NCI-H1436 (cell line): ENCODE measurements around the gene CGB5.
"Not testable (repeated sequence)": the region's sequence is repeated elsewhere in the genome, so short reads cannot be mapped to it uniquely, and the experiment has no call there.

Experiments
- DNase-seq: peaks from one replicate; lab custom pipeline; 2025; lab: John Stamatoyannopoulos, UW

The CGB5 gene

GRCh38 chr19:49020931-49021895 is 22.4 kb upstream of the CGB5 start:
- DNase-seq, result no peak

GRCh38 chr19:49022116-49022515 is 21.5 kb upstream of the CGB5 start:
- DNase-seq, result no peak

- not testable (repeated sequence) for DNase-seq
Observed at GRCh38 chr19:49024233-49024632, 19.4 kb upstream of the CGB5 start, which contains the start of gene CGB3. Gene CGB3, minus strand, starts transcription at chr19:49024333. Its CDS starts 362 bp downstream, at chr19:49023971.

DNA sequence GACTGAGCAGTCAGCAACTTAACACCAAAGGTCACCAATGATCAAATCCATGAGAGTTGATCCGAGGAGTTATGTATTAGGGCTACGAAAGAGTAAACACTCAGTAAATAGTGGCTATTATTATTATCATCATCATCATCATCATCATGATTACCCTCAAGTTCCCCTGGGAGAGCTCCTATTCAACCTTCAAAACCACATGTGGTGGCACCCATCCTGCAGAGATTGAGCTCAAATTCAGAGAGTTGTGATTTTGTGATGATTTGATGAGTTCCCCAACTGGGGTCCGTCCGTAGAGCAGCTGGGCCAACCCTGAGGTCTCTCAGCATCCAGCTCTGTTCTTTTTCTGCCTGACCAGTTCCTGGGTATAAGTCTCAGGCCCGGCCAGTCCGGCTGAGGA is 18.6 kb upstream of the CGB5 start:
- not testable (repeated sequence) for DNase-seq

DNA sequence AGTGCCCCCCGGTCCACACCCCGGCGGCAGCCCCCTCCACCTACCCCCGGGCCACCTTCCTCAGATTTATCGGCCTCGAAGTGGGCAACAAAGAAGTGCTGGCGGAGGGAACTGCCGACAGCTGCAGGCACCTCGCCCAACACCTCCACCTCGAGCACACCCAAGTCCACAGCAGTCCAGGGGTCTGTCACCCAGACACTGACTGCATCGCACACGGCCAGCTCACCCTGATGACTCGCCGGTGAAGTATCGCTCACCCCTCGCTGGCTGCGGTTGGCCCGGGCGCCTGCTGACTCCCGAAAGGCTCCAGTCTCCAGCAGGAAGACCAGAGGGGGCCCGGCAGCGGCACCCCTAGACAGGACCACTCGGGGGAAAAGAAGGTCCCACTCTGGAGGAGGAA is 18.0 kb upstream of the CGB5 start:
- DNase-seq, result not testable (repeated sequence)

- not testable (repeated sequence) for DNase-seq
Observed at GRCh38 chr19:49028686-49029085, 15.0 kb upstream of the CGB5 start.

DNA sequence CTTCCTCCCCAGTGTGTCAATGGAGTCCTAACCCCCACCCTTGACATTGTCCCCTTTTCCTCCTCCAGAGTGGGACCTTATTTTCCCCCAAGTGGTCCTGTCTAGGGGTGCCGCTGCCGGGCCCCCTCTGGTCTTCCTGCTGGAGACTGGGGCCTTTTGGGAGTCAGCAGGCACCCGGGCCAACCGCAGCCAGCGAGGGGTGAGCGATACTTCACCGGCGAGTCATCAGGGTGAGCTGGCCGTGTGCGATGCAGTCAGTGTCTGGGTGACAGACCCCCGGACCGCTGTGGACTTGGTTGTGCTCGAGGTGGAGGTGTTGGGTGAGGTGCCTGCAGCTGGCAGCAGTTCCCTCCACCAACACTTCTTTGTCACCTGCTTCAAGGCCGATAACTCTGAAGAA is 13.9 kb upstream of the CGB5 start:
- DNase-seq, result not testable (repeated sequence)

GRCh38 chr19:49030323-49030722 is 13.3 kb upstream of the CGB5 start:
- not testable (repeated sequence) for DNase-seq

DNA sequence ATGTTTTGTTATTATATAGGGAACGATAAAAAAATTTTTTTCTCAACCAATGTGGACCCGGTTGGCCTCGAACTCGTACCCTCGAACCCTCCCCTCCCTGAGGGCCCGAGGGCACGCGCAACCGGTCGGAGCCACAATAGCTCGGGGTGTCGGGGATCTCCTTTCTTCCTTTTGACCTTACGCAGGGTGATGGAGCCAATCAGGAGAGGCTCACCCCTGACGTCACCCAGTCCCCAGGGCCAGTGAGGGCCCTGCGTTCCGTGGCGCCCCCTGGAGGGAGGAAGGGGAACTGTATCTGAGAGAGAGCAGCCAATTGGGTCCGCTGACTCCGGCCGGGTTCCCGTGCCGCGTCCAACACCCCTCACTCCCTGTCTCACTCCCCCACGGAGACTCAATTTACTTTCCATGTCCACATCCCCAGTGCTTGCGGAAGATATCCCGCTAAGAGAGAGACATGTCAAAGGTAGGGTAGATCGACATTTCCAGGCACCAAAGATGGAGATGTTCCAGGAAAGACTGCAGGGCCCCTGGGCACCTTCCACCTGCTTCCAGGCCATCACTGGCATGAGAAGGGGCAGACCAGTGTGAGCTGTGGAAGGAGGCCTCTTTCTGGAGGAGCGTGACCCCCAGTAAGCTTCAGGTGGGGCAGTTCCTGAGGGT is 11.9 kb upstream of the CGB5 start, which contains the start of gene CGB2:
Gene CGB2, plus strand, starts transcription at position 249 of the 660 bp plus-strand sequence. Its CDS starts 206 bp downstream, at position 455.
- peak; percentile 91 for DNase-seq

- DNase-seq, result peak; percentile 74
Observed at GRCh38 chr19:49036815-49037214, 6.8 kb upstream of the CGB5 start, which contains the start of gene CGB1. Gene CGB1, minus strand, starts transcription at chr19:49036895. Its CDS starts 184 bp downstream, at chr19:49036711.

- DNase-seq, result not testable (repeated sequence)
Observed at GRCh38 chr19:49038111-49038510, 5.5 kb upstream of the CGB5 start.

DNA sequence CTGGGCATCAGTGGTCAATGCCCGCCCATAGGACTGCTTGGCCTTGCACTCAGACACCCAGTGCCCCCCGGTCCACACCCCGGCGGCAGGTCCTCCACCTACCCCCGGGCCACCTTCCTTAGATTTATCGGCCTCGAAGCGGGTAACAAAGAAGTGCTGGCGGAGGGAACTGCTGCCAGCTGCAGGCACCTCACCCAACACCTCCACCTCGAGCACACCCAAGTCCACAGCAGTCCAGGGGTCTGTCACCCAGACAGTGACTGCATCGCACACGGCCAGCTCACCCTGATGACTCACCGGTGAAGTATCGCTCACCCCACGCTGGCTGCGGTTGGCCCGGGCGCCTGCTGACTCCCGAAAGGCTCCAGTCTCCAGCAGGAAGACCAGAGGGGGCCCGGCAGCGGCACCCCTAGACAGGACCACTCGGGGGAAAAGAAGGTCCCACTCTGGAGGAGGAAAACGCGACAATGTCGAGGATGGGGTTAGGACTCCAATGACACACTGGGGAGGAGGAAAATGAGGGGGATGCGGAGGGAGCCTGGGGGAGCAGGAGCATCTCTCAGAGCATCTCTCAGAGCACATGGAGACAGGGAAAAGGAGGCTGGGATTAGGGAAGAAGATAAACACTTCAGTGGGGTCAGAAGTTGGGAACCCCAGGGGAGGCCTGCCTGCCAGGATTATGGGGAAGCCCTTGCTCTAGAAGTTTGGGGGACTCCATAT is 4.9 kb upstream of the CGB5 start:
- not testable (repeated sequence) for DNase-seq

DNA sequence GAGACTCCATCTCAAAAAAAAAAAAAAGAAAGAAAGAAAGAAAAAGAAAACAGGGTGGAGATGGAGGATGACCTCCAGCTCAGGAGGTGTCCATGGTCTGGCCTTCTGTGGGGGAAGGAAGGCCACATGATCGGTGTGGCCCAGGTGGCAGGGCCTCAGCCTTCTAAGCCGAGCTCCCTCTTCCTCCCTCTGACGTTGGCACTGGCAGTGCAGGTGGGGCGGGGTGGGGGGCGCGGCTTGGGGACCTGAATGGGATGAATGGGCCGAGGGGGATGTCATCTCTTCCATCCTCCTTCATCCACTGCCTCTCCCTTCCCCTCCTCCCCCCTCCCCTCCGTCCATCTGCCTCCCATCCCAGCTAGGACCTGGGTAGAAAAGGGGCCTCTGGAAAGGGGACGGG is 3.9 kb upstream of the CGB5 start:
- DNase-seq, result not testable (repeated sequence)

DNA sequence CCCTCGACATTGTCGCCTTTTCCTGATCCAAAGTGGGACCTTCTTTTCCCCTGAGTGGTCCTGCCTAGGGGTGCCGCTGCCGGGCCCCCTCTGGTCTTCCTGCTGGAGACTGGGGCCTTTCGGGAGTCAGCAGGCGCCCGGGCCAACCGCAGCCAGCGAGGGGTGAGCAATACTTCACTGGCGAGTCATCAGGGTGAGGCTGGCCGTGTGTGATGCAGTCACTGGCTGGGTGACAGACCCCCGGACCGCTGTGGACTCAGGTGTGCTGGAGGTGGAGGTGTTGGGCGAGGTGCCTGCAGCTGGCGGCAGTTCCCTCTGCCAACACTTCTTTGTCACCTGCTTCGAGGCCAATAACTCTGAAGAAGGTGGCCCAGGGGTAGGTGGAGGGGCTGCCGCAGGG is 1.5 kb upstream of the CGB5 start:
- no peak for DNase-seq

DNA sequence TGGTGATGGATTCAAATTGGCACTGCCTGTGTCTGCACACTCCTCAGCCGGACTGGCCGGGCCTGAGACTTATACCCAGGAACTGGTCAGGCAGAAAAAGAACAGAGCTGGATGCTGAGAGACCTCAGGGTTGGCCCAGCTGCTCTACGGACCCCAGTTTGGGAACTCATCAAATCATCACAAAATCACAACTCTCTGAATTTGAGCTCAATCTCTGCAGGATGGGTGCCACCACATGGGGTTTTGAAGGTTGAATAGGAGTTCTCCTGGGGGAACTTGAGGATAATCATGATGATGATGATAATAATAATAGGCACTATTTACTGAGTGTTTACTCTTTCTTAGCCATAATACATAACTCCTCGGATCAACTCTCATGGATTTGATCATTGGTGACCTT is 982 bp upstream of the CGB5 start:
- DNase-seq, result not testable (repeated sequence)

DNA sequence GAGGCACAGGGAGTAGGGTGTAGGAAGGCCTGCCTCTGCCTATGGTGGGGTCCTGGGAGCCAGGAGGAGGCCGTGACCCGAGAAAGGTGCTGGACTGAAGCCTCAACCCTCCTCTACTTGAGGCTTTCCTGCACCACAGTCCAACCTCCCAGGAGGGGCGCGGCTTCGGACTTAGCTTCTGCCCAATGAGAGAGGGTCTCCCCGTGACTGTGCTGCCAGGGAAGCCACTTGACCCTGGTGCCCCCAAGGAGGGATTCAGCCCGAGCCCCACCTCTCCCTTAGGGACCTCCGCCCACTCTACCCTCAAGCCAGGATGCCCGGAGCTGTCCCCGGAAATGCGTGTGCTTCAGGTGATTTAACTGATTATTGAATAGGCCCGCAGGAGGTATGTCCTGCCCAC is 5.4 kb downstream of the CGB5 start, which contains the start of gene CGB8:
Gene CGB8, minus strand, starts transcription at position 101 of the 400 bp plus-strand sequence. CDS start 372 bp downstream, outside the sequence.
- not testable (repeated sequence) for DNase-seq

DNA sequence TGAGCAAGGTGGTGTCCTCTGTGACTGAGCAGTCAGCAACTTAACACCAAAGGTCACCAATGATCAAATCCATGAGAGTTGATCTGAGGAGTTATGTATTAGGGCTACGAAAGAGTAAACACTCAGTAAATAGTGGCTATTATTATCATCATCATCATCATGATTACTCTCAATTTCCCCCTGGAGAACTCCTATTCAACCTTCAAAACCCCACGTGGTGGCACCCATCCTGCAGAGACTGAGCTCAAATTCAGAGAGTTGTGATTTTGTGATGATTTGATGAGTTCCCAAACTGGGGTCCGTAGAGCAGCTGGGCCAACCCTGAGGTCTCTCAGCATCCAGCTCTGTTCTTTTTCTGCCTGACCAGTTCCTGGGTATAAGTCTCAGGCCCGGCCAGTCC is 6.2 kb downstream of the CGB5 start:
- DNase-seq, result not testable (repeated sequence)

GRCh38 chr19:49050376-49051033 is 6.9 kb downstream of the CGB5 start:
- DNase-seq, result not testable (repeated sequence)

- peak; percentile 46 for DNase-seq
Observed at GRCh38 chr19:49056101-49056901, 12.7 kb downstream of the CGB5 start.

DNA sequence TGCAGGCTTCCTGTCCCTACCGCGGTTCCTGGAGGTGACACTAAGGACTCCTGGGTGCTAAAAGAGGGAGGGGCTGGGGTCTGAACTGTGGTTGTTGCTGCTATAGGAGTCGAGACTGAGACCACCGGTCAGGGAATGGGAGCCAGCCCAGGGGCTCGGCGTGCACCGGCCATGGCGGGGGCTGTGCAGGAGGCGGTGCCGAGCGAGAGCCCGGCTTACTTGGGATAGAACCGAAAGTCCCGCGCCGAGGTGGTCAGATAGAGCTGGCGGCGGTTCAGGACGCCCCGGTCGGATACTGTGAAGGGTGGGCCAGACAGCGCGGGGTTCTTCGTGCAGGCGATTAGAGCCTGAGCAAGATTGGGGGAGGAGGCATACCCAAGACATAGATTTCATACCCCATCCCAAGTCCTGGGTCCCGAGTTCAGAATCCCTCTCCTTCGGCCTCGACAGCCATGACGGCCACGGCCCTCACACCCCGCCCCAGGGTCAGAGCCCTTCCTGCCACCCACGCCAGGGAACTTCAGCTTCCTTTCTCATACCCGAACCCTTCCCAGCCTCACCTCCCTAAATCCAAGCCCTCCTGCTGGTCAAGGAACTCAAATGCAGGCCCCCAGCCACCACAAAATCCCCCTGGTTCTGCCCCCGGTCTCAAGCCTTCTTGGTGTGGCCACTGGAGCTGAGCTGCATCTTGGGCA is 13.4 kb downstream of the CGB5 start:
- DNase-seq, result not testable (repeated sequence)
